ENCODE results near the gene ZNF548.

The ZNF548 gene

GRCh38 chr19:57403737-57404563, 14.3 kb downstream of the ZNF548 start:
- no peak for DNase-seq

GRCh38 chr19:57406516-57407123, 17.0 kb downstream of the ZNF548 start:
- no peak for DNase-seq

GRCh38 chr19:57410877-57411671, 21.4 kb downstream of the ZNF548 start, which contains the start of gene ZNF17:
TSS of gene ZNF17 (plus strand) at chr19:57411161. CDS start at chr19:57413616, 2,455 bp downstream.
- DNase-seq, result peak; percentile 87

GRCh38 chr19:57419439-57419838, 29.8 kb downstream of the ZNF548 start:
- no peak for DNase-seq

GRCh38 chr19:57421037-57421436, 31.4 kb downstream of the ZNF548 start:
- DNase-seq, result no peak

- no peak for DNase-seq
Observed at GRCh38 chr19:57434386-57435061, 44.9 kb downstream of the ZNF548 start.

- DNase-seq, result peak; percentile 95
Observed at GRCh38 chr19:57435062-57435978, 45.7 kb downstream of the ZNF548 start, which contains the start of gene ZNF749. TSS of gene ZNF749 (plus strand) at chr19:57435325. CDS start at chr19:57435579, 254 bp downstream.

GRCh38 chr19:57436417-57436816, 46.8 kb downstream of the ZNF548 start:
- no peak for DNase-seq

GRCh38 chr19:57437931-57438330, 48.3 kb downstream of the ZNF548 start:
- no peak for DNase-seq

GRCh38 chr19:57438925-57439324, 49.3 kb downstream of the ZNF548 start:
- DNase-seq, result no peak

GRCh38 chr19:57441979-57442752, 52.5 kb downstream of the ZNF548 start:
- no peak for DNase-seq

GRCh38 chr19:57443121-57443696, 53.6 kb downstream of the ZNF548 start:
- DNase-seq, result no peak

GRCh38 chr19:57452307-57452706, 62.7 kb downstream of the ZNF548 start:
- no peak for DNase-seq

Data from NCI-H774 (cell line).